SU-DHL-6 (cell line): Measurements from ENCODE around the gene GPATCH3.

ENCODE experiments used
- H2AFZ ChIP-seq: fragments of 200-600 bp; sonication (generic); 2 replicates; pipeline ENCODE4 v1.6.1; 2014; ENCODE audit warnings: low read depth, mild to moderate bottlenecking, moderate library complexity, mixed read lengths, antibody characterized with exemption, low read length; ENCODE audit not compliant: severe bottlenecking
- H3F3A ChIP-seq: fragments of 200-600 bp; shearing (Covaris generic); 2 replicates; pipeline ENCODE4 v1.6.0; 2016; ENCODE audit warnings: antibody characterized with exemption, mild to moderate bottlenecking; ENCODE audit not compliant: insufficient read depth
- H3K27ac ChIP-seq: fragments of 200-600 bp; sonication (generic); 2 replicates; pipeline ENCODE4 v1.5.1; 2016; ENCODE audit warnings: low read depth, mild to moderate bottlenecking, low read length, moderate library complexity, mixed read lengths
- H3K27me3 ChIP-seq: fragments of 200-600 bp; sonication (generic), shearing (Covaris generic); 2 replicates; pipeline ENCODE4 v1.6.0; 2014; ENCODE audit warnings: mild to moderate bottlenecking, low read length
- H3K36me3 ChIP-seq: fragments of 200-600 bp; sonication (generic); 2 replicates; pipeline ENCODE4 v1.6.1; 2014; ENCODE audit warnings: mild to moderate bottlenecking, low read length, mixed read lengths
- H3K4me2 ChIP-seq: fragments of 300-600, 200-600 bp; shearing (Covaris generic), sonication (generic); 2 replicates; pipeline ENCODE4 v1.6.0; 2014; ENCODE audit warnings: low read length, low read depth, mild to moderate bottlenecking; ENCODE audit not compliant: poor library complexity, severe bottlenecking
- H3K4me3 ChIP-seq: fragments of 200-600 bp; sonication (generic); 2 replicates; pipeline ENCODE4 v1.5.1; 2014; ENCODE audit warnings: antibody characterized with exemption, low read length, mild to moderate bottlenecking, mixed read lengths; ENCODE audit not compliant: insufficient read depth, poor library complexity, severe bottlenecking
- H3K79me2 ChIP-seq: fragments of 200-600 bp; sonication (generic); 2 replicates; pipeline ENCODE4 v1.6.1; 2014; ENCODE audit warnings: mild to moderate bottlenecking, low read length, moderate library complexity; ENCODE audit not compliant: insufficient read depth
- H3K9ac ChIP-seq: fragments of 200-600 bp; sonication (generic); 2 replicates; pipeline ENCODE4 v1.7.0; 2014; ENCODE audit warnings: mild to moderate bottlenecking, low read length
- H3K9me2 ChIP-seq: fragments of 200-600 bp; sonication (generic); replicated peaks from 2 replicates; pipeline ENCODE4 v1.6.1; 2014; ENCODE audit warnings: low read length; ENCODE audit not compliant: insufficient read depth
- H3K9me3 ChIP-seq: fragments of 200-600 bp; sonication (generic); 2 replicates; pipeline ENCODE4 v1.6.1; 2014; ENCODE audit warnings: low read length, mixed read lengths; ENCODE audit not compliant: insufficient read depth
- H4K20me1 ChIP-seq: fragments of 200-600 bp; sonication (generic); 2 replicates; pipeline ENCODE4 v1.6.1; 2014; ENCODE audit warnings: low read depth, mild to moderate bottlenecking, antibody characterized with exemption, low read length, moderate library complexity, mixed read lengths
- EZH2phosphoT487 ChIP-seq: fragments of 200-600 bp; sonication (generic), shearing (Covaris generic); conservative IDR thresholded peaks from 2 replicates; pipeline ENCODE4 v1.6.1; 2018; ENCODE audit warnings: mild to moderate bottlenecking, antibody characterized with exemption, low read length, moderate library complexity, mixed read lengths
- TF ChIP-seq, protein P1 (sequence below): fragments of 200-600 bp; sonication (generic); IDR thresholded peaks from one replicate; pipeline ENCODE4 v1.5.1; 2017; ENCODE audit warnings: antibody characterized with exemption, mild to moderate bottlenecking, low read length, moderate library complexity; ENCODE audit not compliant: insufficient read depth, poor library complexity, severe bottlenecking

GPATCH3 gene

DNA sequence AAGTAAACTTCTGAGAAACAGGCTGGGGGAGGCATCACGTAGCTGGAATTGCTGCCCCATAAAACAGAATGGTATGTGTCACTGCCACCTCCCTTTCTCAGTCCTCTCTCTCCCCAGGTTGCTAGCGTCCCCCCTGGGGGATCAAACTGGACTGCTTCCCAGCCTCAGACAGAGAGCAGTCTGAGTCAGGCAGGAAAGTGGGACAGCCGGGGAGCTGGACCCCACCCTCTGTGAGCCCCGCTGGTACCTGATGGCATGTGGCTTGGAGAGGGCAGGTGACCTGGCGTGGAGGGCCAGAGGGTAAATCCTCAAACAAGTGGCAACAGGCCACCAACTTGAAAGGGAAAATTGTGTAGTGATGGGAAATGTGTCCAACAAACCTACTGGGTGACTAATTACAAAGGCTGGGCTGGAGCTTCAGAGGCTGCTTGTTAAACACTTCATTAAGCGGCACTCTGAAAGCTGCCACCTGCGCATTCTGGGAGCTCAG is 38.3 kb downstream of the GPATCH3 start:
- no peaks in the 10 kb centered on the region for H3K9me3 ChIP-seq
- peaks cover 12% of the 10 kb centered on the region for H3F3A ChIP-seq
- no peak overlapping the region for H2AFZ ChIP-seq
- no peaks in the 10 kb centered on the region for H3K27me3 ChIP-seq
- no peaks in the 10 kb centered on the region for H3K79me2 ChIP-seq
- H3K4me3 ChIP-seq, result no peak overlapping the region
- H4K20me1 ChIP-seq, result no peaks in the 10 kb centered on the region
- H3K4me2 ChIP-seq, result no peak overlapping the region
- no peak overlapping the region for H3K27ac ChIP-seq
- H3K36me3 ChIP-seq, result no peaks in the 10 kb centered on the region
- H3K9me2 ChIP-seq, result no peaks in the 10 kb centered on the region
- H3K9ac ChIP-seq, result no peak overlapping the region
- TF ChIP-seq, protein P1, sequence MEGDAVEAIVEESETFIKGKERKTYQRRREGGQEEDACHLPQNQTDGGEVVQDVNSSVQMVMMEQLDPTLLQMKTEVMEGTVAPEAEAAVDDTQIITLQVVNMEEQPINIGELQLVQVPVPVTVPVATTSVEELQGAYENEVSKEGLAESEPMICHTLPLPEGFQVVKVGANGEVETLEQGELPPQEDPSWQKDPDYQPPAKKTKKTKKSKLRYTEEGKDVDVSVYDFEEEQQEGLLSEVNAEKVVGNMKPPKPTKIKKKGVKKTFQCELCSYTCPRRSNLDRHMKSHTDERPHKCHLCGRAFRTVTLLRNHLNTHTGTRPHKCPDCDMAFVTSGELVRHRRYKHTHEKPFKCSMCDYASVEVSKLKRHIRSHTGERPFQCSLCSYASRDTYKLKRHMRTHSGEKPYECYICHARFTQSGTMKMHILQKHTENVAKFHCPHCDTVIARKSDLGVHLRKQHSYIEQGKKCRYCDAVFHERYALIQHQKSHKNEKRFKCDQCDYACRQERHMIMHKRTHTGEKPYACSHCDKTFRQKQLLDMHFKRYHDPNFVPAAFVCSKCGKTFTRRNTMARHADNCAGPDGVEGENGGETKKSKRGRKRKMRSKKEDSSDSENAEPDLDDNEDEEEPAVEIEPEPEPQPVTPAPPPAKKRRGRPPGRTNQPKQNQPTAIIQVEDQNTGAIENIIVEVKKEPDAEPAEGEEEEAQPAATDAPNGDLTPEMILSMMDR, result no peak
- TF ChIP-seq EZH2phosphoT487, result no peak

DNA sequence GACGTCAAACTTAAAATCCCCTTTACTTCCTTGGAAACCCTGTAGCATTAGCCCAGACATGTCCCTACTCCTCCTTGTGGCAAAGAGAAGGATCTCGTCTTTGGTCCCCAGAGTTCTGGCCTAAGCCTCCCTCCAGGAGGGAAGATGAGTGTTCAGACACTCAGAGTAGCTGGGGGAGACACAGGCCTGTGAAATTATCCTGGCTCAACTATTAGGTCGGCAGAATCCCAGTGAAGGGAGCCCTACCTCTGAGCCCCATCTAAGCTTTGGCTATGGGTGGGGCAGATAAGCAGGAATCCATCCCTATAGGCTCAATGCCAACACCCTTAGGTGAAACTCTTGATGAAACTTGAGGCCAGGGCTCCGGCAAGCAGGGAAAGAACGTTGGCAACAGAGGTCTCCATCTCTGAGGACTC is 39.0 kb downstream of the GPATCH3 start:
- TF ChIP-seq, protein P1, result no peak
- TF ChIP-seq EZH2phosphoT487, result no peak
- no peak overlapping the region for H3K9ac ChIP-seq
- H3F3A ChIP-seq, result peaks cover 11% of the 10 kb centered on the region
- H3K4me2 ChIP-seq, result no peak overlapping the region
- no peaks in the 10 kb centered on the region for H3K27me3 ChIP-seq
- no peaks in the 10 kb centered on the region for H3K9me2 ChIP-seq
- H2AFZ ChIP-seq, result no peak overlapping the region
- H3K27ac ChIP-seq, result no peak overlapping the region
- no peaks in the 10 kb centered on the region for H3K9me3 ChIP-seq
- H3K79me2 ChIP-seq, result no peaks in the 10 kb centered on the region
- H4K20me1 ChIP-seq, result no peaks in the 10 kb centered on the region
- no peak overlapping the region for H3K4me3 ChIP-seq
- no peaks in the 10 kb centered on the region for H3K36me3 ChIP-seq

DNA sequence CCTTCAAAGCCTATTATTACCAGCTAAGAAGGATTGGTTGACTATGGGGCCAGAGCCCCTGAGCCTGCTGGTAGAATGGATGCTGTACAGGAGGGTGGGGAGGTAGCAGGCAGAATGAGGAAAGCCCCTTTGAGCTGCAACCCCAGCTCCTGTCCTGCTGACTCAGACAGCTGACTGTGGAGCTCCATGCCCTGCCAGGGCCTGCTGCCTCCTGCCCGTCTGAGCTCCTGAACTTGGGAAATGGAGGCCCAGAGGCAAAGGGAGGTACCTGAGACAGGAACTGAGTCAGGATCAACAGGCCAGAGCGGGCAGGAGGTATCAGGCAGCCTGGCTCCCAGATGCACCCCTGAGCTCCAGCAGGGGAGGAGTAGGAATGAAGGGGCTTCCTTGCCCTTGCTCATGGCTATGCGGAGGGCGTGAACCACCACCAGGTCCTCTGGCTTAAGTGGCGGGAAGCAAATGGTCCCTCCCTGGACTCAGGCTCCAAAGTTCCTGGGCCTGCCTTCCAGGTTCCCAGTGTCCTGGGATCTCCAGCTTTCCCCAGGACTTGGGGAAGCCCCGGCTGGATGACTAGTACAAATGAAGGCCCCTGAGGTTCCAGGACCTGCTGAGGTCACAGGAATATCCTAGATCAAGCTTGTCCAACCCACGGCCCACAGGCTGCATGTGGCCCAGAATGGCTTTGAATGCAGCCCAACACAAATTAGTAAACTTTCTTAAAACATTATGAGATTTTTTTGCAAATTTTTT is 41.2 kb downstream of the GPATCH3 start:
- no peak overlapping the region for H3K9ac ChIP-seq
- H4K20me1 ChIP-seq, result no peaks in the 10 kb centered on the region
- H3F3A ChIP-seq, result no peaks in the 10 kb centered on the region
- no peaks in the 10 kb centered on the region for H3K79me2 ChIP-seq
- H3K9me2 ChIP-seq, result no peaks in the 10 kb centered on the region
- H3K36me3 ChIP-seq, result no peaks in the 10 kb centered on the region
- no peak overlapping the region for H3K27ac ChIP-seq
- no peak overlapping the region for H3K4me2 ChIP-seq
- H3K4me3 ChIP-seq, result no peak overlapping the region
- no peaks in the 10 kb centered on the region for H3K9me3 ChIP-seq
- no peak for TF ChIP-seq EZH2phosphoT487
- TF ChIP-seq, protein P1, result no peak
- H2AFZ ChIP-seq, result no peak overlapping the region
- H3K27me3 ChIP-seq, result no peaks in the 10 kb centered on the region
